PC-9 (cell line): ENCODE measurements around the gene RAB40C.

ENCODE experiments used
- CTCF ChIP-seq: fragments of 200-600 bp; sonication (generic); conservative IDR thresholded peaks from 2 replicates; pipeline ENCODE4 v1.6.1; 2017; ENCODE audit warnings: mixed run types, antibody characterized with exemption, mild to moderate bottlenecking, moderate library complexity
- EZH2 ChIP-seq: fragments of 200-600 bp; sonication (generic); IDR thresholded peaks from 2 replicates; pipeline ENCODE4 v1.8.0; 2017; ENCODE audit warnings: antibody characterized with exemption, low read depth

- TF ChIP-seq CTCF (no peak), EZH2 (no peak)
Observed at GRCh38 chr16:608019-608418, 18.2 kb downstream of the RAB40C start.
